Islet precursor cell (in vitro differentiated cells): ENCODE data around the gene ALDH3B2.
"Not testable (repeated sequence)": the region's sequence is repeated elsewhere in the genome, so short reads cannot be mapped to it uniquely, and the experiment has no call there.

Source experiments
- DNase-seq: peaks from one replicate; pipeline ENCODE4 v3.0.0-alpha.2; 2018

The ALDH3B2 gene

DNA sequence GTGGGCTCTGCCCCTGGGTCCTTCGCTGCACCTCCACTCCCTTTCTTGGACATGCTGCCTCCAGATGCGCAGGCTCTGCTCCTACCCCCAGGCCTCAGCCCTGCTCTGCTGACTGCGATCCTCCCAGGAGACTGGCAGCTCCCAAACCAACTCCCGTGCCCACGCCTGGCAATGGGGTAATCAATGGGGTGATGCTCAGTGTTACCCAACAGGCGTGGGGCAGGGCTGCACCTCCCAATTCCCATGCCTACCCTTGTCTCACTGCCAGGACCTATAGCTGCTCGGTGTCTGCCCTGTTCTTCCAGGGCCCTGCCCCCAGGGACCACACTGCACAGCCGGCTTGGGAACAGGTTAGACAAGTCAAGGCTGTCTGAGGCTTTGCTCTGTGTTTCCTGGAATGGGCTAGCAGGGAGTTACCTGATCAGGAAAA lies at the start of gene ALDH3B2:
TSS of gene ALDH3B2 (minus strand) at position 182 of the 430 bp plus-strand sequence. CDS start 7,688 bp downstream, outside the sequence.
- DNase-seq = peak; percentile 92

- DNase-seq = not testable (repeated sequence)
These were observed 48.6 kb upstream of the ALDH3B2 start for GRCh38 chr11:67723036-67723435.

- DNase-seq = not testable (repeated sequence)
These were observed 41.8 kb upstream of the ALDH3B2 start for GRCh38 chr11:67716226-67716625.

- DNase-seq = not testable (repeated sequence)
These were observed 41.4 kb upstream of the ALDH3B2 start for GRCh38 chr11:67715801-67716200.

GRCh38 chr11:67713892-67714509 lies 39.6 kb upstream of the ALDH3B2 start:
- DNase-seq = not testable (repeated sequence)

DNA sequence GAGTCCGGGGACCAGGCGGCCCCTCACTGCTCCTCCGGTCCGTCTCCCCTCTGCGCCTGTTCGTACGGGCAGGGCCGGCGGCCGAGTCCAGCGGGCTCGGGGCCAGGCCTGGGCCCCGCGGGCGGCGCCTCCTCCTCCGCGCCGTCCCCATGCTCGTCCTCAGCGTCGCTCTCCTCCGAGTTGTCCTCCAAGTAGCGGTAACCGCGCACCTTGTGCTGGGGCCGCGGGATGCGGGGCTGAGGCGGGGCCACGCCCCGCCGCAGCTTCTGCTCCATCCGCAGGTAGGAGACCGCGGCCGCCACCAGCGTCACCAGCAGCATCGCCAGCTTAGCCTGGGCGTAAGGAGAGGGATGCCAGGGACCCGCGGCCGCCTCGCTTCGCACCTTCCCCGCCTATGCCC lies 37.3 kb upstream of the ALDH3B2 start:
- DNase-seq = not testable (repeated sequence)

DNA sequence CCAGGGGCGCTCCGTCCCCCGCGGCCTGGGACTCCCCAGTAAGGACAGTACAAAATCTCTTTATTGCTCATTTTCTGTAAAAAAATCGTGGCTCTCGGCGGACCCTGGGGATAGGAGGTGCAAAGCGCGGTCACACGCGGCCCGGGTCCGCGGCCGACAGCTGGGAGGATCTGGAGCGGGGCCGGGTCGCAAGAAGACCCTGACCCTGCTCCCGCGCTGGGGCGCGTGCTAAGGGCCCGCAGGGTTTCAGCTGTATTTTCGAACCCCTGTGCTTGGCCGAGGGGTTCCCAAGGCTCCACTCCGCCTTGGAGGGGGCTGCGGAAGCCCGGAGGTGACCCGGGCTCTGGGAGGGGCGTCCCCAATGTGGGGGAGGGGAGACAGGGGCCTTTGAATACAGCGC lies 36.8 kb upstream of the ALDH3B2 start:
- DNase-seq = not testable (repeated sequence)

DNA sequence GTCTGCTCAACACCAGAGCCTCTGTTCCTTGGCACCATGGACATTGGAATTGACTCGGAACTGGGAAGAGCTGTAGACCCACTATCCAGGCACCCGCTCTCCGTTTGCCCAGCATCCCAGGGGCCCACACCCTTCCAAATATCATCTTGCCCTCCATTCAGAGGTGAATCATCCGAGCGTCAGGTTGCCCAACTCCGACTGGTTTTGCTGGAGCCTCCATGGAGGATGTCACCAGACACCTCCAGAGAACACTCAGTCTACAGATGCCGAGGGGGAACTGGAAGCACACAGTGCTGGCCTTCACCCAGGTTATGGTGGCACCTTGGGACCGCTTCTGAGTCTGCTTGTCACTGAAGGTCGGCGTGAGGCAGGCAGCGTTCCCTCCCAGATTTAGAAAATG lies 35.4 kb upstream of the ALDH3B2 start:
- DNase-seq = not testable (repeated sequence)

DNA sequence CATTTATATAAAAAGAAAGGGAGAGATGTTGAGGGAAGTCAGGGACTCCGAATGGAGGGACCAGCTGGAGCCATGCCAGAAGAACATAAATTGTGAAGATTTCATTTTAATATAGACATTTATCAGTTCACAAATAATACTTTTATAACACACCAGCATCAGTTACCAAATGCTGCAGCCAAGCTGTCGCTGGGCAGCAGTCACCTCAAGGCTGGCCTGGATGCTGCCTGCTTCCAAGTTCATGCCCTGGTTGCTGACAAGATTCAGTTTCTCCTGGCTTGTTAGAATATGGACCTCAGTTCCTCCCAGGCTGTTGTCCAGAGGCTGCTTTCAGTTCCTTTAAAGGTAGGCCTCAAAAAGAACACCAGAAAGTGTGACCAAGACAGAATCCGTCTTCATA lies 30.8 kb upstream of the ALDH3B2 start:
- DNase-seq = no peak

DNA sequence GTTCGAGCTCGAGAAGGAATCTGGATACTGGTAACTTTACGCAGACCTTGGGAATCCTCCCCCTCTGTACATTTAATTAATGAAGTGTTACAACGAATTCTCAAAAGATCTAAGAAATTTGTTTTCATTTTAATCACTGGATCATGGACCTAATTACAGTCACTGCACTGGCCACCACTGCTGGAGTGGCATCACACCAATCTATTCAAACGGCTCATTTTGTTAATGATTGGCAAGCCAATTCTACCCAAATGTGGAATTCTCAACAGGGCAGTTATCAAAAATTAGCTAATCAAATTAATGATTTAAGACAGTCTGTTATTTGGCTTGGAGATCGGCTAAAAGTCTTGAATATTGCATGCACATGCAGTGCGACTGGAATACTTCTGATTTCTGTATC lies 30.1 kb upstream of the ALDH3B2 start:
- DNase-seq = no peak

GRCh38 chr11:67703709-67704108 lies 29.3 kb upstream of the ALDH3B2 start:
- DNase-seq = not testable (repeated sequence)

DNA sequence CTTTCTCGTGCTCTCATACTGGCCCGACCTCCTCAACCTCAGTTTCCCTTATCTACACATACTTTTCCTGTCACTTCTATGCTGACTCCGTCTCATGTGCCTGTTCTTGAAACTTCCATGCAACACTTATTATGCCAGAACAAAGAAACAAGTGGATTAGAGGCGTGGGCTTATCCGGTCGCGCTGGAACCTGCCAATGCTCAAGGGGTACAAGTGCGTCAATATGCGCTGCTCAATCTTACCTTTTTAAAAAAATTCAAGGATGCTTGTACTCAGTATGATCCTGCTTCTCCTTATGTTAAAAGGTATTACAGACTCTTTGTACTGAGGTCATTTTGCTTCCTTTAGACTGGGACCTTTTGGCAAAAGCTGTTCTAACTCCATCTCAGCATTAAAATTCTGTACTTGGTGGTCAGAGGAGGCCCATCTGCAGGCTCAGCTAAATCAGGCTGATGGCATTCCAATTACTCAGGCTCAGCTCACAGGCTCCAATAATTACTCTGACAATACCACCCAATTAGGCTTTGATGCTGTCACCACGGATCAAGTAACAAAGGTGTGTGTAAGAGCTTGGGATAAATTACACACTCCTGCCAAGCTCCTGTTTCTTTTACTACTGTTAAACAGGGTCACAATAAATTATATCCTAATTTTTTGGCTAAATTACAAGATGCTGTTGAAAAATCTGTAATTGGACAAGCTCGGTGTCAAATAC lies 26.3 kb upstream of the ALDH3B2 start:
- no peak for DNase-seq

DNA sequence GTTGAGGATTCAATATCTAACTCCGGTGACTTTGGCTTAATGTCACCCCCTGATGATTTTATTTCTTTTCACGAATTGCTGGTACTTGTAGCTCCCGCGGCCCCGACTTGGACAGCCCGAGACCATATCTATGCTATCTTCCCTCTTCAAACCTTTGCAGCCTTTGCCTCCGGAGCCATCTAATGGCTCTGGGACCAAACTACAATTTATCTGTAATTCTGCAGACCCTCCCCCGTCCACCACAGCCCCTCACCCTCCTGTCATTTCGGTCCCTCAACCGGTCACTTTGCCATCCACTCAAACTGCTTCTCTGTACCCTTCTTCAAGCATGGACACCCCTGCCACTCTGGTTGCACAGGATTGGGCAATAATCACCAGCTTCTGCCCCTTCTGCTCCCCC lies 25.7 kb upstream of the ALDH3B2 start:
- DNase-seq = no peak

DNA sequence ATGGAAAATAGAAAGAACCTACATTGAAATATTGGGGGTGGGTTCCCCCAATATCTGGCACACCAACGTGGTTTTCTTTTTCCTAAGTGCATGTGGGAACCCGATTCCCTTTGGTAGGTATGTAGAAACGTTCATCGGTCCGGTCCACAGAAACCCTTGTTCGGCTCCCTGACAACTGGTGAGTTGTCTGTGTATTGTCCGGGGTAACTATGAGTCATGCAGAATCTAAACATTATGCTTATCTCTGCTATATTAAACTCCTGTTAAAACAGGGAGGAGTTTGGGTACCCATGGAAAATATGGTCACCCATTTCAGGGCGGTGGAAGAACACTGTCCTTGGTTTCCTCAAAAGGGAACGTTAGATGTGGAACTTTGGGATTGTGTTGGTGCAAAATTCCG lies 25.1 kb upstream of the ALDH3B2 start:
- DNase-seq = no peak

- no peak for DNase-seq
These were observed 23.8 kb upstream of the ALDH3B2 start for GRCh38 chr11:67698247-67698646.

DNA sequence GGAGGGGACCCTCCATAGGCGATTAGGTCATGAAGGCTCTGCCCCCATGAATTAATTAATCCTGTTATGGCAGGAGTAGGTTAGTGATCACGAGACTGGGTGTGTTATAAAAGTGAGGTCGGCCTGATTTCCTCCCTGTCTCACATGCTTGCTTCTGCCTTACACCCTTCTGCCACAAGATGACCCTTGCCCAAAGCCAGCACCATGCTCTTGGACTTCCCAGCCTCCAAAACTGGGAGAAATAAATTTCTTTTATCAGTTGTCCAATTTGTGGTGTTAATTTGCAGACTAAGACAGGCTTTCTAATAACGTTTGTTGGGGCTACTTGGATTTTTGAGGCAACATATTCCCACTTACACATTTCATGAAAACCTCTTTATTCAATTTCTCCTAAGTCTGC lies 23.4 kb upstream of the ALDH3B2 start:
- no peak for DNase-seq

- no peak for DNase-seq
These were observed 22.6 kb upstream of the ALDH3B2 start for GRCh38 chr11:67696998-67697397.

DNA sequence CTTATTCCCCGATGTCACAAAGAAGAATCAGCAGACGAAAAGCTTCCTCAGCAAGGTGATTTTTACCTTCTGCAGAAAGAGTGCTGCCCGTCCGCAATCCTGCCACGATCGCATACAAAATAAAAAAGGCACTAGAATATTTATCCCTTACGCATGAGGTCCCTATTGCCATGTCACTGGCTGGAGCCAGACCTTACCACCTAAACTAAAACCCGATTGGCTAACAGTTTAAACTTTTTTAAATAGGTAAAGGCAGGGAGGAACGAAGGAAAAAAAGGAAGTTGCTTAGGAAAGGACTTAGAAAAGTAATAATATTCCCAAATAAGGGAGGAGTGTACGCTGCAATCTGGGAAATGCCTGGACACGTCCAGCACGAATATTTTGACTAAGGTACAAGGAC lies 21.2 kb upstream of the ALDH3B2 start:
- no peak for DNase-seq

GRCh38 chr11:67694875-67695555 lies 20.6 kb upstream of the ALDH3B2 start:
- no peak for DNase-seq

- no peak for DNase-seq
These were observed 16.7 kb upstream of the ALDH3B2 start for GRCh38 chr11:67691149-67691548.

GRCh38 chr11:67689178-67689577 lies 14.8 kb upstream of the ALDH3B2 start:
- no peak for DNase-seq

DNA sequence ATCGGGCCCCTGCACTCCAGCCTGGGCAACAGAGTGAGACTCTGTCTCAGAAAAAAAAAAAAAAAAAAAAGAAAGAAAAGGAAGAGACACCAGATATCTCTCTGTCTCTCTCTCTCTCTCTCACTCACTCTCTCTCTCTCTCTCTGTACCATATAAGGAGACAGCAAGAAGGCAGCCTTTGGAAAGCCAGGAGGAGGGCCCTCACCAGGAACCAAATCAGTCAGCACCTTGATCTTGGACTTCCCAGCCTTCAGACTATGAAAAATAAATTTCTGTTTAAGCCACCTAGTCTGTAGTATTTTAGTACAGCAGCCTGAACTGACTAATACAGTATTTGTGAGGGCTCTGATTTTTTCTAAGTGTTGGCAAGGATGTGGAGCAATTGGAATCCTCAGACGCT lies 13.6 kb upstream of the ALDH3B2 start:
- no peak for DNase-seq

DNA sequence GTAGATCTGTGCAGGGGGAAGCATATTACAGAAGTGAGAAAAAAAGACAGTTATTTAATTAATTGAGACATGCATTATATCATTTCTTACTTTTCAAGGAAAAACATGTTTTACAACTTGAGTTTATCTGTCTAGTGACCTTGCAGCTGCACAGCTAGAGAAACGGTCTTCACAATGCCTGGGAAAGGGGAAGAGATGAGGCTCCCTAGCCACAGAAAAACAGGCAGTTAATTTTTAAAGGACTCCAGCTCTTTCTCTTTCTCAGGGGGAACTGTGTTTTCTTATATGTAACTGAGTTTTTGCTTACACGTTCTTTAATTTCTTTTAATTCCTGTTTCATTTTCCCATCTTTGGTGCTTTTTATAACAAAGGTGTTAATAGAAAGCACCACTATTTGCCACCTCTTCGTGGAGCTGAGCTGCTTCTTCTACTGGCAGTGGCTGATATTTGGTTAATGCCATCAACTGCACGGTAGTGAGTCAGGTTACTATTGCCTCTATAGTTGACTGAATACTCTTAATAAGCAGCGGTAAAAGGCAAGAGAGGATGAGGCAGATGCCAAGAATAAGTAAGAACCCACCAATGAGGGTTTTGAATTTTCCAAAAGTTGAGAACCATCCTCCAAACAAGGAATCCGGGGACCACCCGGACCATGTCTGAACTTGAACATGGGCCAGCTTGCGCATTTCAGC lies 11.4 kb upstream of the ALDH3B2 start:
- DNase-seq = not testable (repeated sequence)
